ENCODE data around the gene SCN8A.
"Not testable (repeated sequence)": the region's sequence is repeated elsewhere in the genome, so short reads cannot be mapped to it uniquely, and the experiment has no call there.

The SCN8A gene

GRCh38 chr12:51784688-51785087, 193.7 kb downstream of the SCN8A start:
- no CpG with 5 or more reads among the region's 3 CpGs for WGBS (ENCODE audit: insufficient coverage, insufficient read length)
- Histone ChIP-seq H3K36me3 (ENCODE audit: control insufficient read depth, insufficient read depth, low read length) (no peaks in the 10 kb centered on the region), H3K4me3 (ENCODE audit: low read length) (no peak overlapping the region), H3K27me3 (ENCODE audit: control insufficient read depth, insufficient read depth, low read length) (no peaks in the 10 kb centered on the region), H3K27ac (ENCODE audit: low read length) (no peak overlapping the region), H3K4me1 (ENCODE audit: control insufficient read depth, insufficient read depth, low read length) (no peaks in the 10 kb centered on the region), H3K9me3 (ENCODE audit: control insufficient read depth, insufficient read depth, low read length) (no peaks in the 10 kb centered on the region)
- no peak for DNase-seq (ENCODE audit: low read depth, low spot score)

- no peak for DNase-seq (ENCODE audit: low read depth, low spot score)
Observed at GRCh38 chr12:51785906-51786305, 194.9 kb downstream of the SCN8A start.

GRCh38 chr12:51788876-51789275, 197.8 kb downstream of the SCN8A start:
- H3K27ac ChIP-seq (ENCODE audit: low read length), result no peak overlapping the region
- WGBS (ENCODE audit: insufficient coverage, insufficient read length), result no CpG with 5 or more reads among the region's 6 CpGs
- H3K27me3 ChIP-seq (ENCODE audit: control insufficient read depth, insufficient read depth, low read length), result no peaks in the 10 kb centered on the region
- no peak overlapping the region for H3K4me3 ChIP-seq (ENCODE audit: low read length)
- DNase-seq (ENCODE audit: low read depth, low spot score), result no peak
- H3K36me3 ChIP-seq (ENCODE audit: control insufficient read depth, insufficient read depth, low read length), result 0 out of 2 replicates have a peak, but pooled peaks cover 3% of the 10 kb centered on the region
- no peaks in the 10 kb centered on the region for H3K9me3 ChIP-seq (ENCODE audit: control insufficient read depth, insufficient read depth, low read length)
- no peaks in the 10 kb centered on the region for H3K4me1 ChIP-seq (ENCODE audit: control insufficient read depth, insufficient read depth, low read length)

More at GRCh38 chr12:51785906-51786305, 194.9 kb downstream of the SCN8A start:
- WGBS (ENCODE audit: insufficient coverage, insufficient read length), result no CpG with 5 or more reads among the region's 2 CpGs
- no peaks in the 10 kb centered on the region for H3K27me3 ChIP-seq (ENCODE audit: control insufficient read depth, insufficient read depth, low read length)
- H3K4me1 ChIP-seq (ENCODE audit: control insufficient read depth, insufficient read depth, low read length), result no peaks in the 10 kb centered on the region
- H3K4me3 ChIP-seq (ENCODE audit: low read length), result no peak overlapping the region
- 0 out of 2 replicates have a peak, but pooled peaks cover 3% of the 10 kb centered on the region for H3K36me3 ChIP-seq (ENCODE audit: control insufficient read depth, insufficient read depth, low read length)
- no peaks in the 10 kb centered on the region for H3K9me3 ChIP-seq (ENCODE audit: control insufficient read depth, insufficient read depth, low read length)
- H3K27ac ChIP-seq (ENCODE audit: low read length), result no peak overlapping the region

GRCh38 chr12:51792417-51792816, 201.4 kb downstream of the SCN8A start:
- H3K27ac ChIP-seq (ENCODE audit: low read length), result no peak overlapping the region
- H3K36me3 ChIP-seq (ENCODE audit: control insufficient read depth, insufficient read depth, low read length), result 0 out of 2 replicates have a peak, but pooled peaks cover 3% of the 10 kb centered on the region
- whole genome bisulfite sequencing (ENCODE audit: insufficient coverage, insufficient read length), result no CpG with 5 or more reads among the region's 5 CpGs
- H3K4me3 ChIP-seq (ENCODE audit: low read length), result no peak overlapping the region
- no peak for DNase-seq (ENCODE audit: low read depth, low spot score)
- H3K4me1 ChIP-seq (ENCODE audit: control insufficient read depth, insufficient read depth, low read length), result no peaks in the 10 kb centered on the region
- no peaks in the 10 kb centered on the region for H3K9me3 ChIP-seq (ENCODE audit: control insufficient read depth, insufficient read depth, low read length)
- H3K27me3 ChIP-seq (ENCODE audit: control insufficient read depth, insufficient read depth, low read length), result no peaks in the 10 kb centered on the region

- H3K4me1 ChIP-seq (ENCODE audit: control insufficient read depth, insufficient read depth, low read length), result no peaks in the 10 kb centered on the region
- WGBS (ENCODE audit: insufficient coverage, insufficient read length), result no CpG with 5 or more reads among the region's 1 CpG
- H3K27ac ChIP-seq (ENCODE audit: low read length), result no peak overlapping the region
- H3K36me3 ChIP-seq (ENCODE audit: control insufficient read depth, insufficient read depth, low read length), result 0 out of 2 replicates have a peak, but pooled peaks cover 3% of the 10 kb centered on the region
- no peak overlapping the region for H3K4me3 ChIP-seq (ENCODE audit: low read length)
- H3K9me3 ChIP-seq (ENCODE audit: control insufficient read depth, insufficient read depth, low read length), result no peaks in the 10 kb centered on the region
- no peak for DNase-seq (ENCODE audit: low read depth, low spot score)
- no peaks in the 10 kb centered on the region for H3K27me3 ChIP-seq (ENCODE audit: control insufficient read depth, insufficient read depth, low read length)
Observed at GRCh38 chr12:51793201-51793600, 202.2 kb downstream of the SCN8A start.

GRCh38 chr12:51797301-51797700, 206.3 kb downstream of the SCN8A start:
- no CpG with 5 or more reads among the region's 6 CpGs for WGBS (ENCODE audit: insufficient coverage, insufficient read length)
- no peak overlapping the region for H3K4me3 ChIP-seq (ENCODE audit: low read length)
- no peaks in the 10 kb centered on the region for H3K9me3 ChIP-seq (ENCODE audit: control insufficient read depth, insufficient read depth, low read length)
- H3K27ac ChIP-seq (ENCODE audit: low read length), result no peak overlapping the region
- H3K27me3 ChIP-seq (ENCODE audit: control insufficient read depth, insufficient read depth, low read length), result no peaks in the 10 kb centered on the region
- H3K4me1 ChIP-seq (ENCODE audit: control insufficient read depth, insufficient read depth, low read length), result no peaks in the 10 kb centered on the region
- no peak for DNase-seq (ENCODE audit: low read depth, low spot score)
- H3K36me3 ChIP-seq (ENCODE audit: control insufficient read depth, insufficient read depth, low read length), result no peaks in the 10 kb centered on the region

GRCh38 chr12:51798051-51798450, 207.0 kb downstream of the SCN8A start:
- DNase-seq (ENCODE audit: low read depth, low spot score); H3K4me3 ChIP-seq (ENCODE audit: low read length); H3K9me3 ChIP-seq (ENCODE audit: control insufficient read depth, insufficient read depth, low read length); H3K36me3 ChIP-seq (ENCODE audit: control insufficient read depth, insufficient read depth, low read length); H3K27me3 ChIP-seq (ENCODE audit: control insufficient read depth, insufficient read depth, low read length); H3K27ac ChIP-seq (ENCODE audit: low read length); H3K4me1 ChIP-seq (ENCODE audit: control insufficient read depth, insufficient read depth, low read length): not testable (repeated sequence)
- no CpG with 5 or more reads among the region's 4 CpGs for WGBS (ENCODE audit: insufficient coverage, insufficient read length)

GRCh38 chr12:51798501-51798900, 207.5 kb downstream of the SCN8A start:
- Histone ChIP-seq H3K9me3 (ENCODE audit: control insufficient read depth, insufficient read depth, low read length) (no peaks in the 10 kb centered on the region), H3K4me1 (ENCODE audit: control insufficient read depth, insufficient read depth, low read length) (no peaks in the 10 kb centered on the region), H3K36me3 (ENCODE audit: control insufficient read depth, insufficient read depth, low read length) (no peaks in the 10 kb centered on the region), H3K4me3 (ENCODE audit: low read length) (no peak overlapping the region), H3K27me3 (ENCODE audit: control insufficient read depth, insufficient read depth, low read length) (no peaks in the 10 kb centered on the region), H3K27ac (ENCODE audit: low read length) (no peak overlapping the region)
- no CpG with 5 or more reads among the region's 1 CpG for WGBS (ENCODE audit: insufficient coverage, insufficient read length)
- DNase-seq (ENCODE audit: low read depth, low spot score), result no peak

- no peak for DNase-seq (ENCODE audit: low read depth, low spot score)
- Histone ChIP-seq H3K27me3 (ENCODE audit: control insufficient read depth, insufficient read depth, low read length) (no peaks in the 10 kb centered on the region), H3K27ac (ENCODE audit: low read length) (no peak overlapping the region), H3K9me3 (ENCODE audit: control insufficient read depth, insufficient read depth, low read length) (no peaks in the 10 kb centered on the region), H3K4me3 (ENCODE audit: low read length) (no peak overlapping the region), H3K36me3 (ENCODE audit: control insufficient read depth, insufficient read depth, low read length) (no peaks in the 10 kb centered on the region), H3K4me1 (ENCODE audit: control insufficient read depth, insufficient read depth, low read length) (no peaks in the 10 kb centered on the region)
- WGBS (ENCODE audit: insufficient coverage, insufficient read length), result no CpG with 5 or more reads among the region's 1 CpG
Observed at GRCh38 chr12:51801027-51801426, 210.0 kb downstream of the SCN8A start.

GRCh38 chr12:51806896-51807295, 215.9 kb downstream of the SCN8A start:
- no peak overlapping the region for H3K4me3 ChIP-seq (ENCODE audit: low read length)
- DNase-seq (ENCODE audit: low read depth, low spot score), result no peak
- no peaks in the 10 kb centered on the region for H3K36me3 ChIP-seq (ENCODE audit: control insufficient read depth, insufficient read depth, low read length)
- no peaks in the 10 kb centered on the region for H3K4me1 ChIP-seq (ENCODE audit: control insufficient read depth, insufficient read depth, low read length)
- WGBS (ENCODE audit: insufficient coverage, insufficient read length), result no CpG with 5 or more reads among the region's 16 CpGs
- no peak overlapping the region for H3K27ac ChIP-seq (ENCODE audit: low read length)
- no peaks in the 10 kb centered on the region for H3K9me3 ChIP-seq (ENCODE audit: control insufficient read depth, insufficient read depth, low read length)
- H3K27me3 ChIP-seq (ENCODE audit: control insufficient read depth, insufficient read depth, low read length), result no peaks in the 10 kb centered on the region

- Histone ChIP-seq H3K4me3 (ENCODE audit: low read length) (no peak overlapping the region), H3K27ac (ENCODE audit: low read length) (no peak overlapping the region), H3K4me1 (ENCODE audit: control insufficient read depth, insufficient read depth, low read length) (0 out of 2 replicates have a peak, but pooled peaks cover 2% of the 10 kb centered on the region), H3K27me3 (ENCODE audit: control insufficient read depth, insufficient read depth, low read length) (no peaks in the 10 kb centered on the region; the same call in 1 of the 2 replicates), H3K9me3 (ENCODE audit: control insufficient read depth, insufficient read depth, low read length) (no peaks in the 10 kb centered on the region), H3K36me3 (ENCODE audit: control insufficient read depth, insufficient read depth, low read length) (no peaks in the 10 kb centered on the region)
- WGBS (ENCODE audit: insufficient coverage, insufficient read length), result no CpG with 5 or more reads among the region's 3 CpGs
- no peak for DNase-seq (ENCODE audit: low read depth, low spot score)
Observed at GRCh38 chr12:51809193-51809592, 218.2 kb downstream of the SCN8A start.

All from iPS DF 6.9 (cell line).